ENCODE results near the gene GMEB2.

The GMEB2 gene

GRCh38 chr20:63542031-63542559 lies 84.8 kb downstream of the GMEB2 start:
- no peaks in the 10 kb centered on the region for H3K9me3 Mint-ChIP-seq

GRCh38 chr20:63541371-63541770 lies 85.5 kb downstream of the GMEB2 start:
- Mint-ChIP-seq H3K27me3 (ENCODE audit: low read depth, poor library complexity) (peaks cover 18% of the 10 kb centered on the region), H3K27ac (no peak overlapping the region), H3K4me1 (peaks cover 2% of the 10 kb centered on the region), H3K4me3 (no peak overlapping the region), H3K36me3 (ENCODE audit: low read depth) (no peaks in the 10 kb centered on the region), H3K9me3 (no peaks in the 10 kb centered on the region)
- no peak for TF ChIP-seq CTCF (IDR thresholded peaks at IDR 0.05)
- no peak for DNase-seq

More at GRCh38 chr20:63542031-63542559, 84.8 kb downstream of the GMEB2 start:
- Mint-ChIP-seq H3K36me3 (ENCODE audit: low read depth) (no peaks in the 10 kb centered on the region), H3K27me3 (ENCODE audit: low read depth, poor library complexity) (peaks cover 19% of the 10 kb centered on the region), H3K27ac (no peak overlapping the region), H3K4me1 (no peaks in the 10 kb centered on the region), H3K4me3 (no peak overlapping the region)
- DNase-seq, result no peak
- TF ChIP-seq CTCF (IDR thresholded peaks at IDR 0.05), result no peak

- Mint-ChIP-seq H3K27ac (no peak overlapping the region), H3K9me3 (no peaks in the 10 kb centered on the region), H3K4me3 (no peak overlapping the region), H3K36me3 (ENCODE audit: low read depth) (no peaks in the 10 kb centered on the region), H3K27me3 (ENCODE audit: low read depth, poor library complexity) (peaks cover 12% of the 10 kb centered on the region), H3K4me1 (peaks cover 6% of the 10 kb centered on the region)
- DNase-seq, result no peak
- no peak for TF ChIP-seq CTCF (IDR thresholded peaks at IDR 0.05)
These were observed 86.3 kb downstream of the GMEB2 start for GRCh38 chr20:63540417-63541186.

GRCh38 chr20:63539441-63540370 lies 87.2 kb downstream of the GMEB2 start:
- DNase-seq, result no peak
- H3K4me1 Mint-ChIP-seq, result peaks cover 6% of the 10 kb centered on the region
- peaks cover 6% of the 10 kb centered on the region for H3K27me3 Mint-ChIP-seq (ENCODE audit: low read depth, poor library complexity)
- no peaks in the 10 kb centered on the region for H3K9me3 Mint-ChIP-seq
- no peaks in the 10 kb centered on the region for H3K36me3 Mint-ChIP-seq (ENCODE audit: low read depth)
- H3K4me3 Mint-ChIP-seq, result no peak overlapping the region
- no peak overlapping the region for H3K27ac Mint-ChIP-seq
- TF ChIP-seq CTCF (IDR thresholded peaks at IDR 0.05), result no peak

- peaks cover 6% of the 10 kb centered on the region for H3K4me1 Mint-ChIP-seq
- H3K9me3 Mint-ChIP-seq, result no peaks in the 10 kb centered on the region
- H3K27ac Mint-ChIP-seq, result no peak overlapping the region
- peaks cover 2% of the 10 kb centered on the region for H3K27me3 Mint-ChIP-seq (ENCODE audit: low read depth, poor library complexity)
- H3K36me3 Mint-ChIP-seq (ENCODE audit: low read depth), result no peaks in the 10 kb centered on the region
- no peak overlapping the region for H3K4me3 Mint-ChIP-seq
- no peak for DNase-seq
- TF ChIP-seq CTCF (IDR thresholded peaks at IDR 0.05), result no peak
These were observed 87.8 kb downstream of the GMEB2 start for GRCh38 chr20:63539092-63539430.

Data from nephron progenitor cell (in vitro differentiated cells).